Loucy (cell line): Measurements from ENCODE around the gene SURF1.

Source experiments
- CTCF ChIP-seq: fragments of 200-600 bp; sonication (generic); conservative IDR thresholded peaks from 2 replicates; pipeline ENCODE4 v1.5.1; 2014; ENCODE audit warnings: mild to moderate bottlenecking, antibody characterized with exemption, low read length
- EZH2phosphoT487 ChIP-seq: fragments of 200-600 bp; IDR thresholded peaks from 2 replicates; pipeline ENCODE4 v1.6.1; 2018; ENCODE audit warnings: antibody characterized with exemption, mild to moderate bottlenecking, moderate library complexity, borderline replicate concordance

- TF ChIP-seq CTCF (no peak), EZH2phosphoT487 (no peak)
Measured at GRCh38 chr9:133370685-133371084, 14.4 kb upstream of the SURF1 start.
